Heart right ventricle (tissue), 16 donors: ENCODE measurements around the gene ANKS4B. TPM values are rescaled to one million over a fixed set of nuclear protein-coding genes. Genes with fewer than 3 reads are reported as not detected.

Source experiments
- ATAC-seq, 8 donors: fragments of 200-7000 bp; cut with Tn5 transposase; one replicate each; pipeline ENCODE4 v1.9.1; 2020; ENCODE audit warnings: mild to moderate bottlenecking in 8 of 8, moderate library complexity in 8 of 8, moderate number of reproducible peaks in 1 of 8
- DNase-seq, 2 donors: peaks; one replicate each; pipeline ENCODE4 v3.0.0-alpha.2; 2020
- H3K27ac ChIP-seq, 10 donors: fragments of 200-600 bp; sonication (generic) in 2 of 10; one replicate each; pipeline versions ENCODE4 v1.5.0 to v1.8.0; 2020 to 2022; ENCODE audit warnings: mild to moderate bottlenecking in 3 of 10
- H3K27me3 ChIP-seq, 7 donors: fragments of 200-600 bp; one replicate each; pipeline ENCODE4 v1.8.0; 2021 to 2022; ENCODE audit warnings: mild to moderate bottlenecking in 2 of 7
- H3K36me3 ChIP-seq, 9 donors: fragments of 200-600 bp; sonication (generic) in 1 of 9; one replicate each; pipeline versions ENCODE4 v1.5.0 to v1.8.0; 2020 to 2022; ENCODE audit warnings: mild to moderate bottlenecking in 2 of 9
- H3K4me1 ChIP-seq, 9 donors: fragments of 200-600 bp; sonication (generic) in 1 of 9; one replicate each; pipeline versions ENCODE4 v1.5.0 to v1.8.0; 2020 to 2022; ENCODE audit warnings: mild to moderate bottlenecking in 4 of 9
- H3K4me3 ChIP-seq, 10 donors: fragments of 200-600 bp; sonication (generic) in 2 of 10; one replicate each; pipeline versions ENCODE4 v1.5.0 to v1.8.0; 2020 to 2022; ENCODE audit warnings: mild to moderate bottlenecking in 7 of 10, moderate library complexity in 2 of 10
- H3K9me3 ChIP-seq, 11 donors: fragments of 200-600 bp in 10 of 11; sonication (generic) in 2 of 11; one replicate each; pipeline versions ENCODE4 v1.5.0 to v1.8.0; 2013 to 2022; ENCODE audit warnings: mild to moderate bottlenecking in 2 of 11, control low read depth in 1 of 11, moderate library complexity in 1 of 11
- CTCF ChIP-seq, 9 donors: fragments of 200-600 bp; sonication (generic) in 2 of 9; IDR thresholded peaks; one replicate each; pipeline versions ENCODE4 v1.5.0 to v1.8.0; 2021 to 2022; ENCODE audit warnings: antibody characterized with exemption in 9 of 9, mild to moderate bottlenecking in 5 of 9, moderate library complexity in 1 of 9
- WGBS, 2 donors: extraction: QIAGEN DNeasy Blood & Tissue Kit; methylation state at CpG; one replicate each; pipeline ENCODE4 v1.1.7; 2013; ENCODE audit warnings: inconsistent platforms in 1 of 2; 5-methylcytosine and 5-hydroxymethylcytosine counted together
- intact Hi-C, 10 donors: fragments of 100-400 bp; cut with DNase I; formaldehyde crosslinking; loops; one replicate each; pipeline versions ENCODE4 v1.11.1 to v1.14.2; 2022
- polyA plus RNA-seq, 2 donors: library from polyadenylated mRNA; stranded (reverse); fragments of 200-250 nt; gene quantifications; one replicate each; pipeline ENCODE4 v1.2.3, GENCODE V29; 2013
- total RNA-seq, 10 donors: library from RNA; stranded (reverse); fragmentation: NEBNext Ultra II Directional in 3 of 10; extraction: Animal tissue kit (Norgen Biotek cat#: 25700) in 3 of 10; gene quantifications; one replicate each; pipeline versions ENCODE4 v1.2.1 to v1.2.4, GENCODE V29; 2021 to 2023
- donor health status: Arrhythmogenic right ventricular cardiomyopathy.
- donor health status: ischemic (EF 13 %, LVEDD 7.1; RV severe dilation, severe dysfunction).
- donor health status: healthy with polysubstance abuse.
- donor health status: DM: no; HTN: yes; CAD: no.
- donor health status: DM: no; HTN: no; CAD: no.
- donor health status: ischemic (EF 25% LVEDD 6.9; RV normal size, moderate dysfunction).
- donor health status: ischemic (EF 25% LVEDD 5.7; RV mildly dilated, moderate dysfunction).
- donor health status: healthy.
- donor health status: DM: yes; HTN: yes; CAD: no.
- donor health status: Ischemic cardiomyopathy.
- donor health status: ischemic (EF 35%, LVEDD 5.7; RV mildly dilated, moderate dysfunction).
- donor health status: nonischemic (EF 11% LVEDD 7.7; RV severe dilation, severe dysfunction).
- donor health status: DM: yes; HTN: yes; CAD: no.
- donor health status: PGD.
- donor health status: ischemic (EF 29% LVEDD 5.4; RV normal size, mild dysfunction).
- donor health status: nonischemic (EF 23%, LVEDD 6.1; RV moderate dilation, normal function).

Gene ANKS4B
- total and polyA plus RNA-seq, 12 donors: not detected

- ATAC-seq: no peak
- TF ChIP-seq CTCF (IDR thresholded peaks at IDR 0.05): no peak
- intact Hi-C loops: no loop called here
- Histone ChIP-seq H3K4me3 (no peak overlapping the region), H3K4me1 (no peaks in the 10 kb centered on the region), H3K9me3 (no peaks in the 10 kb centered on the region), H3K36me3 (no peaks in the 10 kb centered on the region), H3K27me3 (peaks cover 0 to 26% (median 7%) of the 10 kb centered on the region in 7 donors), H3K27ac (no peak overlapping the region)
- 89 to 91% methylated on average over 1 of the region's 1 CpG for WGBS, 2 donors
- DNase-seq: no peak
Observed at GRCh38 chr16:21233045-21233520, 416 bp upstream of the ANKS4B start.

GRCh38 chr16:21235199-21235585 is 1.7 kb downstream of the ANKS4B start:
- intact Hi-C loops: no loop called here
- ATAC-seq (no peak), DNase-seq (no peak)
- TF ChIP-seq CTCF (IDR thresholded peaks at IDR 0.05): no peak
- no peaks in the 10 kb centered on the region for H3K9me3 ChIP-seq
- H3K4me3 ChIP-seq: no peak overlapping the region
- no peaks in the 10 kb centered on the region for H3K36me3 ChIP-seq
- WGBS, 2 donors: 74 to 78% methylated on average over 3 of the region's 3 CpGs
- H3K27me3 ChIP-seq: peaks cover 0 to 19% (median 7%) of the 10 kb centered on the region in 7 donors
- no peaks in the 10 kb centered on the region for H3K4me1 ChIP-seq
- H3K27ac ChIP-seq: no peak overlapping the region

DNA sequence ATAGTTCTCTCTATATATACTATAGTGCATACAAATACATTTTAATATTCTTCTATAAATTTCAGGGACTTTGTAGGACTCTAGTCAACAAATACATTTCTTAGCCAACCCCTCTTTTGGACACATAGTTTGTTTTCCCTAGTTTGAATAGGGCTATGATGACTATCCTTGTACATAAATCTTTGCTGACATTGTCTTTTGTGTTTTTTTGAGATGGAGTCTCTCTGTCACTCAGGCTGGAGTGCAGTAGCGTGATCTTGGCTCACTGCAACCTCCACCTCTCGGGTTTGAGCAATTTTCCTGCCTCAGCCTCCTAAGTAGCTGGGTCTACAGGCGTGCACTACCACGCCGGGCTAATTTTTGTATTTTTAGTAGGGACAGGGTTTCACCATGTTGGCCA is 3.3 kb downstream of the ANKS4B start:
- no peak for TF ChIP-seq CTCF (IDR thresholded peaks at IDR 0.05)
- intact Hi-C loops: no loop called here
- ATAC-seq (no peak), DNase-seq (no peak)
- WGBS, 2 donors: 71 to 79% methylated on average over 5 of the region's 5 CpGs
- no peaks in the 10 kb centered on the region for H3K9me3 ChIP-seq
- H3K4me1 ChIP-seq: no peaks in the 10 kb centered on the region
- no peak overlapping the region for H3K27ac ChIP-seq
- peaks cover 0 to 8% (median 5%) of the 10 kb centered on the region in 7 donors for H3K27me3 ChIP-seq
- H3K4me3 ChIP-seq: no peak overlapping the region
- H3K36me3 ChIP-seq: no peaks in the 10 kb centered on the region

DNA sequence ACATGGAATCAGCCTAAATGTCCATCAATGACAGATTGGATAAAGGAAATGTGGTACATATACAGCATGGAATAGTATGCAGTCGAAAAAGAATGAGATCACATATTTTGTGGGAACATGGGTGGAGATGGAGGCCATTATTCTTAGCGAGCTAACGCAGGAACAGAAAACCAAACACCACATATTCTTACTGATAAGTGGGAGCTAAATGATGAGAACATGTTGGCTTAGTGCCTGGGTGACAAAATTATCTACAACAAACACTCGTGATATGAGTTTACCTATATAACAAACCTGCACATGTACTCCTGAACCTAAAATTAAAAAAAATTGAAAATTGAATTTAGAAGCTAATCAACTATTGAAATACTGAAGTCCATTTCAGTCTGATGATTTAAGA is 6.1 kb downstream of the ANKS4B start:
- ATAC-seq (no peak), DNase-seq (no peak)
- H3K27ac ChIP-seq: no peak overlapping the region
- H3K4me1 ChIP-seq: peaks cover 0 to 3% (median 0%) of the 10 kb centered on the region in 9 donors
- H3K9me3 ChIP-seq: no peaks in the 10 kb centered on the region
- peaks cover 0 to 5% (median 0%) of the 10 kb centered on the region in 7 donors for H3K27me3 ChIP-seq
- WGBS, 2 donors: 43 to 46% methylated on average over 4 of the region's 4 CpGs
- TF ChIP-seq CTCF (IDR thresholded peaks at IDR 0.05): no peak
- H3K36me3 ChIP-seq: no peaks in the 10 kb centered on the region
- intact Hi-C loops: no loop called here
- H3K4me3 ChIP-seq: no peak overlapping the region
